HCT116 (cell line): ENCODE measurements around the gene FBXO30. TPM values are rescaled to one million over a fixed set of nuclear protein-coding genes. Genes with fewer than 3 reads are reported as not detected.

Experiments used
- ATAC-seq: fragments of 200-7000 bp; cut with Tn5 transposase; 2 replicates; pipeline ENCODE4 v1.9.1; 2020; ENCODE audit warnings: mild to moderate bottlenecking, moderate library complexity
- BruUV-seq: library from RNA; stranded (reverse); fragments of 400-500 nt; replicated peaks from 2 replicates; lab custom pipeline; 2021; lab: Mats Ljungman, UMichigan
- CTCF ChIA-PET: fragments of 300-600 bp; sonication (Branson Sonifier 250); formaldehyde crosslinking; loops from one replicate; lab custom pipeline; 2021; ENCODE audit warnings: antibody characterized with exemption; lab: Charles Lee
- POLR2A ChIA-PET: fragments of 300-600, 350-600 bp; sonication (Branson Sonifier 250); formaldehyde crosslinking; loops from one replicate; lab custom pipeline; 2021; ENCODE audit warnings: antibody characterized with exemption; lab: Charles Lee
- RAD21 ChIA-PET, 2 experiments: fragments of 300-600 bp; sonication (Branson Sonifier 250); formaldehyde crosslinking; loops; one replicate each; lab custom pipeline; 2023; ENCODE audit warnings: low total read pairs in 2 of 2; ENCODE audit not compliant: uncharacterized antibody in 2 of 2, unreplicated experiment in 2 of 2, low non-redundant PET in 1 of 2; lab: Charles Lee
- DNase-seq: peaks from one replicate; pipeline ENCODE4 v3.0.0-alpha.2; 2010; ENCODE audit warnings: low read depth, low spot score
- H2AFZ ChIP-seq: fragments of 200-600 bp; shearing (Covaris generic), sonication (generic); 2 replicates; pipeline ENCODE4 v1.6.1; 2017; ENCODE audit warnings: low read depth, mixed run types, mixed read lengths, antibody characterized with exemption, low read length; ENCODE audit not compliant: poor library complexity, severe bottlenecking
- H3K27ac ChIP-seq: 2 replicates; pipeline ENCODE4 v1.5.1; 2012; ENCODE audit warnings: low read depth, low read length
- H3K27me3 ChIP-seq: fragments of 200-600 bp; sonication (generic); 2 replicates; pipeline ENCODE4 v1.6.1; 2016; ENCODE audit warnings: mixed run types, low read length, mixed read lengths; ENCODE audit not compliant: insufficient read depth
- H3K36me3 ChIP-seq, 2 experiments: fragments of 200-500 bp in 1 of 2; fragments of 200-600 bp in 1 of 2; sonication (Bioruptor generic) in 1 of 2; sonication (generic) in 1 of 2; 2 replicates each; pipeline versions ENCODE4 v1.5.1 to v1.6.1; 2014 to 2016; ENCODE audit warnings: low read length in 2 of 2, inconsistent platforms in 1 of 2, mixed read lengths in 1 of 2, mixed run types in 1 of 2; ENCODE audit not compliant: insufficient read depth in 2 of 2, control insufficient read depth in 1 of 2
- H3K4me1 ChIP-seq, 2 experiments: fragments of 200-600 bp in 1 of 2; sonication (generic) in 1 of 2; 2 replicates each; pipeline versions ENCODE4 v1.5.1 to v1.6.1; 2012 to 2017; ENCODE audit warnings: low read length in 2 of 2, inconsistent platforms in 1 of 2, mild to moderate bottlenecking in 1 of 2, mixed read lengths in 1 of 2, mixed run types in 1 of 2, moderate library complexity in 1 of 2; ENCODE audit not compliant: insufficient read depth in 2 of 2, control insufficient read depth in 1 of 2
- H3K4me2 ChIP-seq: fragments of 200-600 bp; sonication (generic); 2 replicates; pipeline ENCODE4 v1.6.1; 2017; ENCODE audit warnings: mixed run types, low read length, mixed read lengths
- H3K4me3 ChIP-seq, 2 experiments: fragments of 200-600 bp in 1 of 2; sonication (generic) in 1 of 2; replicated peaks in 1 of 2; 2 replicates each; pipeline ENCODE4 v1.5.1; 2011 to 2016; ENCODE audit warnings: low read length in 2 of 2, control low read depth in 1 of 2, low read depth in 1 of 2, mild to moderate bottlenecking in 1 of 2, mixed read lengths in 1 of 2, mixed run types in 1 of 2
- H3K79me2 ChIP-seq: fragments of 200-600 bp; sonication (generic); 2 replicates; pipeline ENCODE4 v1.6.1; 2017; ENCODE audit warnings: mild to moderate bottlenecking, mixed run types, low read length, moderate library complexity, mixed read lengths; ENCODE audit not compliant: insufficient read depth
- H3K9ac ChIP-seq: fragments of 200-600 bp; sonication (generic); 2 replicates; pipeline ENCODE4 v1.6.1; 2016; ENCODE audit warnings: low read length, mixed read lengths
- H3K9me2 ChIP-seq: fragments of 200-600 bp; sonication (generic), shearing (Covaris generic); 2 replicates; pipeline ENCODE4 v1.6.1; 2017; ENCODE audit warnings: mixed run types, mild to moderate bottlenecking, moderate library complexity; ENCODE audit not compliant: insufficient read depth
- H3K9me3 ChIP-seq, 2 experiments: fragments of 200-500 bp in 1 of 2; fragments of 200-600 bp in 1 of 2; sonication (Bioruptor generic) in 1 of 2; sonication (generic) in 1 of 2; 2 replicates each; pipeline ENCODE4 v1.6.1; 2014 to 2017; ENCODE audit warnings: low read length in 2 of 2, mixed read lengths in 2 of 2, inconsistent platforms in 1 of 2, low read depth in 1 of 2, mild to moderate bottlenecking in 1 of 2, mixed run types in 1 of 2, moderate library complexity in 1 of 2; ENCODE audit not compliant: control insufficient read depth in 1 of 2, insufficient read depth in 1 of 2
- H4K20me1 ChIP-seq: fragments of 200-600 bp; sonication (generic), shearing (Covaris generic); 2 replicates; pipeline ENCODE4 v1.6.1; 2017; ENCODE audit warnings: mixed run types, mild to moderate bottlenecking, moderate library complexity; ENCODE audit not compliant: insufficient read depth
- ATF3 ChIP-seq: IDR thresholded peaks from 2 replicates; pipeline ENCODE4 v1.6.1; 2012
- CBX3 ChIP-seq: IDR thresholded peaks from 2 replicates; pipeline ENCODE4 v1.6.1; 2012; ENCODE audit warnings: low read depth
- CTCF ChIP-seq, 3 experiments: fragments of 200-600 bp in 1 of 3; sonication (generic) in 1 of 3; IDR thresholded peaks in 2 of 3; conservative IDR thresholded peaks in 1 of 3; 2 replicates each; pipeline ENCODE4 v1.5.1; 2012 to 2017; ENCODE audit warnings: low read depth in 2 of 3, low read length in 2 of 3, antibody characterized with exemption in 1 of 3, borderline replicate concordance in 1 of 3, control low read depth in 1 of 3, mild to moderate bottlenecking in 1 of 3, mixed read lengths in 1 of 3, mixed run types in 1 of 3, moderate library complexity in 1 of 3; ENCODE audit not compliant: insufficient read depth in 1 of 3
- ELF1 ChIP-seq: IDR thresholded peaks from 2 replicates; pipeline ENCODE4 v1.6.1; 2012; ENCODE audit warnings: low read depth, borderline replicate concordance
- EZH2 ChIP-seq: fragments of 200-600 bp; sonication (generic); IDR thresholded peaks from 2 replicates; pipeline ENCODE4 v1.6.1; 2017; ENCODE audit warnings: antibody characterized with exemption, mixed run types
- EZH2phosphoT487 ChIP-seq: fragments of 200-600 bp; IDR thresholded peaks from 2 replicates; pipeline ENCODE4 v1.6.1; 2018; ENCODE audit warnings: antibody characterized with exemption, borderline replicate concordance
- JUND ChIP-seq: IDR thresholded peaks from 2 replicates; pipeline ENCODE4 v1.6.1; 2012
- POLR2A ChIP-seq: IDR thresholded peaks from 2 replicates; pipeline ENCODE4 v1.7.0; 2011; ENCODE audit warnings: borderline replicate concordance; ENCODE audit not compliant: insufficient read depth, insufficient read length; ENCODE audit errors: extremely low read depth
- POLR2AphosphoS5 ChIP-seq: IDR thresholded peaks from 2 replicates; pipeline ENCODE4 v1.6.1; 2011; ENCODE audit warnings: mild to moderate bottlenecking, low read depth, low read length, moderate library complexity
- RAD21 ChIP-seq: IDR thresholded peaks from 2 replicates; pipeline ENCODE4 v1.6.1; 2012; ENCODE audit warnings: low read depth, mild to moderate bottlenecking
- REST ChIP-seq: IDR thresholded peaks from 2 replicates; pipeline ENCODE4 v1.6.1; 2012; ENCODE audit warnings: low read depth
- SIN3A ChIP-seq: IDR thresholded peaks from 2 replicates; pipeline ENCODE4 v1.6.1; 2012; ENCODE audit warnings: low read depth
- SP1 ChIP-seq: IDR thresholded peaks from 2 replicates; pipeline ENCODE4 v1.6.1; 2012; ENCODE audit warnings: low read depth
- TCF7L2 ChIP-seq: IDR thresholded peaks from 2 replicates; pipeline ENCODE4 v1.7.0; 2011; ENCODE audit warnings: borderline replicate concordance, inconsistent platforms; ENCODE audit not compliant: insufficient read depth, insufficient read length; ENCODE audit errors: extremely low read depth
- ZFX ChIP-seq: fragments of 450-650 bp; IDR thresholded peaks from 2 replicates; pipeline ENCODE4 v1.6.1; 2017
- ZNF274 ChIP-seq: fragments of 200-500 bp; sonication (Bioruptor generic); IDR thresholded peaks from 2 replicates; pipeline ENCODE4 v1.6.1; 2014; ENCODE audit warnings: mild to moderate bottlenecking, low read depth, low read length, inconsistent platforms
- intact Hi-C: fragments of 100-400 bp; cut with micrococcal nuclease; formaldehyde crosslinking; loops from 2 replicates; pipeline ENCODE4 v1.10.0; 2022
- total RNA-seq: library from RNA; stranded (reverse); gene quantifications from one replicate; pipeline ENCODE4 v1.2.1, GENCODE V29; 2021; ENCODE audit not compliant: unreplicated experiment
- TF ChIP-seq, protein P1 (sequence below): IDR thresholded peaks from 2 replicates; pipeline ENCODE4 v1.6.1; 2012

FBXO30 gene
- total RNA-seq, 1 experiment from 2014 or later, result 9.1 TPM

- no peak for TF ChIP-seq REST
- TF ChIP-seq POLR2AphosphoS5, result no peak
- no peak for TF ChIP-seq ZFX
- no peak for TF ChIP-seq EZH2phosphoT487
- no peak for TF ChIP-seq ATF3
- TF ChIP-seq POLR2A, result no peak
- TF ChIP-seq JUND, result no peak
Measured at GRCh38 chr6:145802141-145802540, 12.5 kb downstream of the FBXO30 start (continued).

DNA sequence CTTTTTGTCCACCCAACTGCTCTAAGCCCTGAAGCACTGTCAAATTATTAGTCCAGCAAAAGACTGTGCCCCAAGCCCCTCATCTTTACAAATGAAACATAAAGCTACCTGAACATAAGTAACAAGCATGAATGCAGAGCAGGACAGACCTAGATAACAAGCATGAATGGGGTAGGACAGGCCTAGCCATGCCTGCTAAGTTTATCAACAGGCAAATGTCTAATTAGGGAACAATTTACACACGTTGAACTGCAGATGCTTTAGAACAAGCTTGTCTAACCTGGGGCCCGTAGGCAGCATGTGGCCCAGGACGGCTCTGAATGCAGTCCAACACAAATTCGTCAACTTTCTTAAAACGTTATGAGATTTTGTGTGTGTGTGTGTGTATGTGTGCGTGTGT is 13.6 kb downstream of the FBXO30 start:
- H2AFZ ChIP-seq, result no peak overlapping the region
- TF ChIP-seq EZH2phosphoT487 (no peak), CBX3 (no peak), TCF7L2 (no peak), ZNF274 (no peak), ZFX (no peak), EZH2 (no peak), ELF1 (no peak), SP1 (no peak), JUND (no peak), POLR2A (no peak), SIN3A (no peak), ATF3 (no peak), RAD21 (no peak), CTCF (IDR thresholded peaks at IDR 0.05 in 2 of 3, conservative IDR thresholded peaks at IDR 0.05 in 1 of 3; ENCODE audit: borderline replicate concordance in 1 of 3, insufficient read depth in 1 of 3, low read depth in 2 of 3, low read length in 2 of 3) (no peak)
- TF ChIP-seq, protein P1, sequence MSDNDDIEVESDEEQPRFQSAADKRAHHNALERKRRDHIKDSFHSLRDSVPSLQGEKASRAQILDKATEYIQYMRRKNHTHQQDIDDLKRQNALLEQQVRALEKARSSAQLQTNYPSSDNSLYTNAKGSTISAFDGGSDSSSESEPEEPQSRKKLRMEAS, result no peak
- TF ChIP-seq, all 23 proteins: peak for 0
- H3K27me3 ChIP-seq, result no peaks in the 10 kb centered on the region
- ChIA-PET POLR2A (no interaction called here), RAD21 (no interaction called here), CTCF (no interaction called here)
- BruUV-seq, result no TSS peak
- peaks cover 100% of the 10 kb centered on the region for H3K79me2 ChIP-seq
- H3K27ac ChIP-seq, result no peak overlapping the region
- H4K20me1 ChIP-seq, result peaks cover 6% of the 10 kb centered on the region; the same call in 1 of the 2 replicates
- no peak overlapping the region for H3K4me2 ChIP-seq
- no peak overlapping the region for H3K4me3 ChIP-seq
- H3K36me3 ChIP-seq, result peaks cover 0 to 28% of the 10 kb centered on the region in 2 experiments; a peak in 2 of 4 replicates
- DNase-seq (no peak), ATAC-seq (no peak)
- intact Hi-C loops, result no loop called here
- H3K9ac ChIP-seq, result no peak overlapping the region
- no peaks in the 10 kb centered on the region for H3K9me3 ChIP-seq
- H3K9me2 ChIP-seq, result no peaks in the 10 kb centered on the region
- no peaks in the 10 kb centered on the region for H3K4me1 ChIP-seq
